Measurements from ENCODE around the gene SHE.

DNA sequence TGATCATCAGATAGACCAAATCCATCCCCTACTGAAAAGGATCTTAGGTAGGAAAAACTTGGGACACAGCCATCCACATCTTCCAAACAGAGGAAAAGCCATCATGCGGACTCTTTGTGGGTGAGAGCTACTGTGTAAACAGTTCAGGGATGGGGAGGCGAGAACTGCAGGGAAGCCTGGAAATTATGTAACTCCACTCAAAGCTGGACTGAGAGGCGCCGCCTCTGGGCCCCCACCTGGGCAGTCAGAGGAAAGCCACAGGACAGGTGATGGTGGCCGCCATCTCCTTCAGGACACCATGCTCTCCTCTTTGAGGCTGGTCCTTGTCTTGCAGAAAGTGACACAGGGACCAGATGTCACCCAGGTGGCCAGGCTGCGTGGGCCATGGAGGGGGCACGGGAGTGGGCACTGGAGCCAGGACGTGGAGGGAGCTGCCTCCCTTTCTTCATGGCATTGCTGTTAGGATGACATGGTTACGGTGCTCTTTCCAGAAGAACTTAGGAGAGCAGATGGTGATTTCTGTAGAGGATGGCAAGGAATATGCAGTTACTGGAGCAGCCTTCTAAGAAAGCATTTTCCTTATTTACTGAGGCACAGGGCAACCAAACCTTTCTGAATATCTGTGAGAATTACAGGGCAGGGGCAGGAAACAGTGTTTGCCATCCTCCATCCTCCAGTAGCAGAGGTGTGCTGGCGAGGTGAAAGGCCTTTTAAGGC is 32.2 kb downstream of the SHE start:
- no peak for TF ChIP-seq POLR2A (IDR thresholded peaks at IDR 0.05)
- TF ChIP-seq, protein P1, sequence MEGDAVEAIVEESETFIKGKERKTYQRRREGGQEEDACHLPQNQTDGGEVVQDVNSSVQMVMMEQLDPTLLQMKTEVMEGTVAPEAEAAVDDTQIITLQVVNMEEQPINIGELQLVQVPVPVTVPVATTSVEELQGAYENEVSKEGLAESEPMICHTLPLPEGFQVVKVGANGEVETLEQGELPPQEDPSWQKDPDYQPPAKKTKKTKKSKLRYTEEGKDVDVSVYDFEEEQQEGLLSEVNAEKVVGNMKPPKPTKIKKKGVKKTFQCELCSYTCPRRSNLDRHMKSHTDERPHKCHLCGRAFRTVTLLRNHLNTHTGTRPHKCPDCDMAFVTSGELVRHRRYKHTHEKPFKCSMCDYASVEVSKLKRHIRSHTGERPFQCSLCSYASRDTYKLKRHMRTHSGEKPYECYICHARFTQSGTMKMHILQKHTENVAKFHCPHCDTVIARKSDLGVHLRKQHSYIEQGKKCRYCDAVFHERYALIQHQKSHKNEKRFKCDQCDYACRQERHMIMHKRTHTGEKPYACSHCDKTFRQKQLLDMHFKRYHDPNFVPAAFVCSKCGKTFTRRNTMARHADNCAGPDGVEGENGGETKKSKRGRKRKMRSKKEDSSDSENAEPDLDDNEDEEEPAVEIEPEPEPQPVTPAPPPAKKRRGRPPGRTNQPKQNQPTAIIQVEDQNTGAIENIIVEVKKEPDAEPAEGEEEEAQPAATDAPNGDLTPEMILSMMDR (IDR thresholded peaks at IDR 0.05): peak in 1 of 4 donors; percentile 27

Data from right lobe of liver (tissue), 4 donors.